Measurements from ENCODE around the gene ERC1.

ERC1 gene

DNA sequence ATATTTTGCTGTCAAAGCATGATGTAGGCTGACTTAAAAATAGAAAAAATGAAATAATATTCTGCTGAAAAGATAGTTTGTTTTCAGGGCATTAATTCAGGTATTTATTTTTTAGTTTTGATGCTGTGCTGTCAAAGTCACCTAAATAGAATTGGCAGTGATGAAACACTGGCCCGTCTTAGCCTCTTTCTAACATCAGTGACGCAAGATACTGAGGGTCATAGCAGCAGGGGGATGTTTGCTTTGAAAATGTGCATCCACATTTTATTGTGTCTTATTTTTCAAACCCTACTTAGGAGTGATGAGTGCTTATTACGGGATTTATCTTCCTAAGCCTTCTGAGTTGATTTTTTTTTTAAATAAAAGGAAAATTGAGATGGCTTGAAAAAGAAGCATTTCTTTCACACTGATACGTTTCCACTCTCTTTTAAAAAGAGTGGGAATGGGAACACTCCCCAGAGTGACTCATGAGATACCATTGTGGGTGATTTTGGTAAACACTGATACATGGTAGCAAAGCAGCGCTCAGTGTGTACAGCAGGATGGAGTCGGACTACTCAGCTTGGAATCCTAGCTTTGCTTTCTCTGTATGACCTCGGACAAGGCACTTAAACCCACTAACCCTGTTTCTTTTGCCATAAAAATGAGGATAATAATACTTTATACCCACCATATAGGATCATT lies 290.8 kb downstream of the ERC1 start:
- DNase-seq (ENCODE audit: extremely low read depth, low read depth), result no peak
- TF ChIP-seq, protein P1, sequence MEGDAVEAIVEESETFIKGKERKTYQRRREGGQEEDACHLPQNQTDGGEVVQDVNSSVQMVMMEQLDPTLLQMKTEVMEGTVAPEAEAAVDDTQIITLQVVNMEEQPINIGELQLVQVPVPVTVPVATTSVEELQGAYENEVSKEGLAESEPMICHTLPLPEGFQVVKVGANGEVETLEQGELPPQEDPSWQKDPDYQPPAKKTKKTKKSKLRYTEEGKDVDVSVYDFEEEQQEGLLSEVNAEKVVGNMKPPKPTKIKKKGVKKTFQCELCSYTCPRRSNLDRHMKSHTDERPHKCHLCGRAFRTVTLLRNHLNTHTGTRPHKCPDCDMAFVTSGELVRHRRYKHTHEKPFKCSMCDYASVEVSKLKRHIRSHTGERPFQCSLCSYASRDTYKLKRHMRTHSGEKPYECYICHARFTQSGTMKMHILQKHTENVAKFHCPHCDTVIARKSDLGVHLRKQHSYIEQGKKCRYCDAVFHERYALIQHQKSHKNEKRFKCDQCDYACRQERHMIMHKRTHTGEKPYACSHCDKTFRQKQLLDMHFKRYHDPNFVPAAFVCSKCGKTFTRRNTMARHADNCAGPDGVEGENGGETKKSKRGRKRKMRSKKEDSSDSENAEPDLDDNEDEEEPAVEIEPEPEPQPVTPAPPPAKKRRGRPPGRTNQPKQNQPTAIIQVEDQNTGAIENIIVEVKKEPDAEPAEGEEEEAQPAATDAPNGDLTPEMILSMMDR (IDR thresholded peaks at IDR 0.05; ENCODE audit: low read depth, low read length, missing control alignments), result no peak
- no peak overlapping the region for H3K4me3 ChIP-seq (replicated peaks; ENCODE audit: low read depth, low read length)

DNA sequence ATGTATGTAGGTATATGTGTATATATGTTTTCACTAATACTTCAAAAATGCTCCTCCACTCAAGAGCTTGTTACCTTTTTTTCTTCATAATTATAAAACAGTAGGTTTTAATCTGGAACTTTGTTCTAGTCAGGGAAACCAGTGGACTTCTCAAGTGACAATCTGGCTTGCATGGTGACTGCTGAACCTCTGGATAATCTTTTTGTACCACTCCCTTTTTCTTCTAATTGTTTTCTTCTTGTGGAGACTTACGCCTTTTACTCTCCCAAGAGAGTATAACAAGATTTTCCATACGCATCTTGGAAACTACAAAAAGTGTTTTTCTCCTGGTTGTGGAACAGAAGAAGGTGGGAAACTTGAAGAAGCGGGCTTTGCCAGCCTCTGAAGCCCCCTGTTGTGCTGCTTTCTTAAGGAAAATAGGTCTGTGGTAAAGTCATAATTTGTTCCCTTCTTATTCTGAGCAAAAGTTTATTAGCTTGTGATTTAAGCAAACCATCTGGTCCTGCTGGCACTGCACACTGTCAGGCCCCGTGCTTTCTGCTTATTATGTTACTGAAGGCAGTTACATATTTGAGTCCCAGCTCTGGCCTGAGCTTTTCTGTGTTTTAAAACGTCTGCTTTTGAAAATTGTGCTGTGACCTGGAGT lies 291.8 kb downstream of the ERC1 start:
- DNase-seq (ENCODE audit: extremely low read depth, low read depth), result no peak
- TF ChIP-seq, protein P1 (IDR thresholded peaks at IDR 0.05; ENCODE audit: low read depth, low read length, missing control alignments), result no peak
- H3K4me3 ChIP-seq (replicated peaks; ENCODE audit: low read depth, low read length), result no peak overlapping the region

DNA sequence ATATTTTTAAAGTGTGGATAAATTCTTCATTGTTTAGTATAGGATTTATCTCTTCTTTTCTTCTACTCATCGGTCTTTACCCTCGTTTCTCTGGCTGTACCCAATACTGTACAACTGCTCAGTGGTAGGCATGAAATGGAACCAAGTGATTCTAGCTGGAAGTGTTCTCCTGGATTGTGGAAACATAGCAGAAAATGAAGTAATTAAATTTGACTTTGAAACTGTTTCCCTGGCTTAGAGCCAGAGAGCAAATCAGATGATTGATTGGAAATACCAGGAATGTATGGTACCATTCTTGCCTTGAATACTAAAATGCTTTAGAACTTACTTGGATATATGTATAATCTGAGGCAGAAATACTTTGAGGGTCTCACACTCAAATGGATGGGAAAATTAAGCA lies 292.3 kb downstream of the ERC1 start:
- no peak for DNase-seq (ENCODE audit: extremely low read depth, low read depth)
- H3K4me3 ChIP-seq (replicated peaks; ENCODE audit: low read depth, low read length), result no peak overlapping the region
- TF ChIP-seq, protein P1 (IDR thresholded peaks at IDR 0.05; ENCODE audit: low read depth, low read length, missing control alignments), result no peak

DNA sequence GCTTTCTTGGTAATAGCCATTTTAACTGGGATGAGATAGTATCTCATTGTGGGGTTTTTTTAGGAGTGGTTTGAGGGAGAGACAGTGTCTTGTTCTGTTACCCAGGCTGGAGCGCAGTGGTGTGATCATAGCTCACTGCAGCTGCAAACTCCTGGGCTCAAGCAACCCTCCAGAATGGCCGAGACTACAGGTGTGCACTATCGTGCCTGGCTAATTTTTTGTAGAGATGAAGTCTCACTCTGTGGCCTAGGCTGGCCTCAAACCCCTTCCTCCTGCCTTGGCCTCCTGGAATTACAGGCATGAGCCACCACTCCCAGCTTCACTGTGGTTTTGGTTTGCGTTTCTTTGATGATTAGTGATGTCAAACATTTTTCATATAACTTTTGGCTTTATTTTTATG lies 293.6 kb downstream of the ERC1 start:
- no peak for DNase-seq (ENCODE audit: extremely low read depth, low read depth)
- TF ChIP-seq, protein P1 (IDR thresholded peaks at IDR 0.05; ENCODE audit: low read depth, low read length, missing control alignments), result no peak
- no peak overlapping the region for H3K4me3 ChIP-seq (replicated peaks; ENCODE audit: low read depth, low read length)

DNA sequence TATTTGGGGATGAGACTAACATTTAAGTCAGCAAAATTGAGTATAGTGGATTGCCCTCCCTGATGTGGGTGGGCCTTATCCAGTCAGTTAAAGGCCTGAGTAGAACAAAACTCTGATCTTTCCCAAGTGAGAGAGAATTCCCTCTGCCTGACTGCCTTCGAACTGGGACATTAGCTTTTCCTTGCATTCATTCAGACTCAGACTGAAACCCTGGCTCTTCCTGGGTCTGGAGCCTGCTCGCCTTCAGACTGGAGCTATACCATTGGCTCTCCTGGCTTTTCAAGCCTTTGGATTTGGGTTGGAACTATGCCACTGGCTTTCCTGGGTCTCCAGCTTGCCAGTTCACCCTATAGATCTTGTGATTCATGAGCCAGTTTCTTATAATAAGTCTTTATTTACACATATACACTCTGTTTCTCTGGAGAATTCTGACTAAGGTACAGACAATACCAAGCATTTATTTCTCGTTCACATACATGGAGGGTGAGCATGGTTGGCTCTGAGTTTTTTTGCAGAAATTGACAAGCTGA lies 296.5 kb downstream of the ERC1 start:
- no peak overlapping the region for H3K4me3 ChIP-seq (replicated peaks; ENCODE audit: low read depth, low read length)
- DNase-seq (ENCODE audit: extremely low read depth, low read depth), result no peak
- TF ChIP-seq, protein P1 (IDR thresholded peaks at IDR 0.05; ENCODE audit: low read depth, low read length, missing control alignments), result no peak

DNA sequence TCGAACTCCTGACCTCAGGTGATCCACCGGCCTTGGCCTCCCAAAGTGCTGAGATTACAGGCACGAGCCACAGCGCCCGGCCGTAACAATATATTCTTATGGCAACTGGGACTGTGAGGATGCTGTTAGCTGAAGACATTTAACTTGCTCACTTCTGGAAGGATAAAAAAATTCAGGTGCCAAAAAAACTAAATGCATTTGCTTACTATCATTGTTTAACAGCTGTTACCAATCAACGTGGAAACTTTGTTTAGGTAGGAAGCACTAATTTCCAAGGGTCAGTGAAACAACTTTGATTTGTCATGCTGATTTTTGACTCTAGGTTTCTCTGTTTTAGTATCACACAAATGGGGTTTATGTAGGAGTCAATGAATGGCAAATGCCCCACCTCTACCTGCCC lies 297.3 kb downstream of the ERC1 start:
- no peak overlapping the region for H3K4me3 ChIP-seq (replicated peaks; ENCODE audit: low read depth, low read length)
- TF ChIP-seq, protein P1 (IDR thresholded peaks at IDR 0.05; ENCODE audit: low read depth, low read length, missing control alignments), result no peak
- no peak for DNase-seq (ENCODE audit: extremely low read depth, low read depth)

Data from HFF-Myc (cell line).